A549 (cell line): ENCODE data around the gene PPP2R3B. TPM values are rescaled to one million over a fixed set of nuclear protein-coding genes. Genes with fewer than 3 reads are reported as not detected.
"Not testable (repeated sequence)": the region's sequence is repeated elsewhere in the genome, so short reads cannot be mapped to it uniquely, and the experiment has no call there.

Experiments used
- ATAC-seq, 2 experiments: fragments of 200-7000 bp in 1 of 2; fragments of >200 bp in 1 of 2; cut with Nextera tagmentation in 1 of 2; cut with Tn5 transposase in 1 of 2; 3 replicates each; pipeline versions ENCODE4 v1.8.0 to v1.9.1; 2018 to 2020; ENCODE audit warnings: mild to moderate bottlenecking in 1 of 2, moderate library complexity in 1 of 2
- CTCF ChIA-PET: fragments of 300-600 bp; sonication (Branson Sonifier 250); formaldehyde crosslinking; extraction: SDS; loops from one replicate; lab custom pipeline; 2021; ENCODE audit warnings: antibody characterized with exemption, inconsistent platforms; lab: Yijun Ruan, JAX
- POLR2A ChIA-PET: fragments of 350-600 bp; formaldehyde crosslinking; extraction: SDS; loops from one replicate; lab custom pipeline; 2021; ENCODE audit warnings: antibody characterized with exemption, inconsistent platforms; lab: Yijun Ruan, JAX
- DNase-seq, 2 experiments: peaks; one replicate each; pipeline versions ENCODE4 v3.0.0 to v3.0.0-alpha.2; 2011 to 2016; ENCODE audit warnings: low read depth in 1 of 2, low spot score in 1 of 2
- FAIRE-seq: peaks from 2 replicates; lab custom pipeline; 2011; peaks lifted over from hg19 to GRCh38; lab: Jason Lieb, UNC
- H3K27ac ChIP-seq, 2 experiments: fragments of >200 bp; sonication (Bioruptor Twin); formaldehyde crosslinking; 3 replicates each; pipeline ENCODE4 v1.5.1; 2016 to 2017
- H3K4me1 ChIP-seq: fragments of >200 bp; sonication (Bioruptor Twin); formaldehyde crosslinking; 3 replicates; pipeline ENCODE4 v1.6.1; 2016
- H3K4me2 ChIP-seq: fragments of >200 bp; sonication (Bioruptor Twin); formaldehyde crosslinking; 3 replicates; pipeline ENCODE4 v1.6.1; 2016
- H3K4me3 ChIP-seq: fragments of >200 bp; sonication (Bioruptor Twin); formaldehyde crosslinking; 3 replicates; pipeline ENCODE4 v1.5.1; 2016
- H3K9me3 ChIP-seq: fragments of >200 bp; sonication (Bioruptor Twin); formaldehyde crosslinking; 3 replicates; pipeline ENCODE4 v1.6.1; 2016
- CBX2 ChIP-seq: fragments of 200-600 bp; sonication (generic); IDR thresholded peaks from 2 replicates; pipeline ENCODE4 v1.6.1; 2016; ENCODE audit warnings: low read depth, mild to moderate bottlenecking, borderline replicate concordance
- ELK1 ChIP-seq: fragments of 150-350 bp; IDR thresholded peaks from 2 replicates; pipeline ENCODE4 v1.6.1; 2014; ENCODE audit warnings: low read depth, mild to moderate bottlenecking, low read length
- FOSB ChIP-seq: fragments of 250-450 bp; sonication (Bioruptor Pico); IDR thresholded peaks from 2 replicates; pipeline ENCODE4 v1.5.0; 2020; ENCODE audit warnings: mild to moderate bottlenecking, moderate library complexity
- FOSL2 ChIP-seq, 2 experiments: fragments of 450-650 bp in 1 of 2; fragments of >200 bp in 1 of 2; sonication (Bioruptor Twin) in 1 of 2; formaldehyde crosslinking; IDR thresholded peaks; 2 replicates each; pipeline versions ENCODE4 v1.5.0 to v1.6.1; 2016 to 2020; ENCODE audit warnings: mild to moderate bottlenecking in 1 of 2, moderate library complexity in 1 of 2
- FOXS1 ChIP-seq: fragments of 250-450 bp; sonication (Bioruptor Pico); IDR thresholded peaks from 2 replicates; pipeline ENCODE4 v1.5.0; 2020; ENCODE audit warnings: mild to moderate bottlenecking, moderate library complexity
- GATA3 ChIP-seq: IDR thresholded peaks from 2 replicates; pipeline ENCODE4 v1.6.1; 2012; ENCODE audit warnings: borderline replicate concordance
- HDAC2 ChIP-seq: fragments of 200-600 bp; sonication (generic); IDR thresholded peaks from 2 replicates; pipeline ENCODE4 v1.6.1; 2016
- HES2 ChIP-seq: fragments of >200 bp; sonication (Bioruptor Twin); formaldehyde crosslinking; IDR thresholded peaks from 2 replicates; pipeline ENCODE4 v1.6.1; 2016
- HEYL ChIP-seq: fragments of 250-450 bp; sonication (Bioruptor Pico); IDR thresholded peaks from 2 replicates; pipeline ENCODE4 v1.8.0; 2021; ENCODE audit warnings: mild to moderate bottlenecking, moderate library complexity
- HOXA7 ChIP-seq: fragments of 250-450 bp; sonication (Bioruptor Pico); IDR thresholded peaks from 2 replicates; pipeline ENCODE4 v1.5.0; 2020; ENCODE audit warnings: mild to moderate bottlenecking, moderate library complexity
- HOXB5 ChIP-seq: fragments of 250-450 bp; sonication (Bioruptor Pico); IDR thresholded peaks from 2 replicates; pipeline ENCODE4 v1.5.0; 2020; ENCODE audit warnings: mild to moderate bottlenecking, moderate library complexity
- MAX ChIP-seq: IDR thresholded peaks from 2 replicates; pipeline ENCODE4 v1.6.1; 2012
- MAZ ChIP-seq: fragments of 150-350 bp; IDR thresholded peaks from 2 replicates; pipeline ENCODE4 v1.6.1; 2014; ENCODE audit warnings: antibody characterized with exemption, low read depth, low read length, borderline replicate concordance
- MYC ChIP-seq: IDR thresholded peaks from 2 replicates; pipeline ENCODE4 v1.6.1; 2012; ENCODE audit warnings: mild to moderate bottlenecking, inconsistent platforms, low read length, improper control_type of control experiment, borderline replicate concordance
- NFE2L2 ChIP-seq: fragments of 150-350 bp; conservative IDR thresholded peaks from 2 replicates; pipeline ENCODE4 v1.6.1; 2014; ENCODE audit warnings: low read length
- NPAS2 ChIP-seq: fragments of 250-450 bp; sonication (Bioruptor Pico); IDR thresholded peaks from 2 replicates; pipeline ENCODE4 v1.8.0; 2022; ENCODE audit warnings: mild to moderate bottlenecking, moderate library complexity, borderline replicate concordance
- POLR2AphosphoS2 ChIP-seq: conservative IDR thresholded peaks from 2 replicates; pipeline ENCODE4 v1.6.1; 2012; ENCODE audit warnings: low read length, improper control_type of control experiment, inconsistent platforms
- RCOR1 ChIP-seq: fragments of 150-350 bp; IDR thresholded peaks from 2 replicates; pipeline ENCODE4 v1.6.1; 2014; ENCODE audit warnings: antibody characterized with exemption, low read length, low read depth
- ZC3H11A ChIP-seq: fragments of 450-650 bp; IDR thresholded peaks from 2 replicates; pipeline ENCODE4 v1.6.1; 2014; ENCODE audit warnings: antibody characterized with exemption, mild to moderate bottlenecking
- WGBS: methylation state at CpG from one replicate; pipeline ENCODE4 v1.1.6; 2017; ENCODE audit errors: missing lambda C conversion rate; 5-methylcytosine and 5-hydroxymethylcytosine counted together
- polyA plus RNA-seq, 4 experiments: library from polyadenylated mRNA; depleted of rRNA in 3 of 4; stranded (reverse); fragments of >200 nt; fragmentation: RNase III in 1 of 4; extraction: RNeasy Plus Mini Kit Qiagen cat#74134 plus additional on column Dnase treatment in 1 of 4; gene quantifications; 2 replicates in 3 of 4; 3 replicates in 1 of 4; pipeline ENCODE4 v1.2.3, GENCODE V29; 2011 to 2017
- TF ChIP-seq, protein P1 (sequence below): fragments of >200 bp; sonication (Bioruptor Twin); formaldehyde crosslinking; IDR thresholded peaks from 3 replicates; pipeline ENCODE4 v1.6.1; 2016
- TF ChIP-seq, protein P2 (sequence below): fragments of 250-450 bp; sonication (Bioruptor Pico); IDR thresholded peaks from 2 replicates; pipeline ENCODE4 v1.5.0; 2020; ENCODE audit warnings: low read depth, mild to moderate bottlenecking, moderate library complexity

Gene PPP2R3B
- polyA plus RNA-seq, 2 of the 4 experiments (the other 2 are of a cell fraction) = 12.6 to 29.6 TPM

DNA sequence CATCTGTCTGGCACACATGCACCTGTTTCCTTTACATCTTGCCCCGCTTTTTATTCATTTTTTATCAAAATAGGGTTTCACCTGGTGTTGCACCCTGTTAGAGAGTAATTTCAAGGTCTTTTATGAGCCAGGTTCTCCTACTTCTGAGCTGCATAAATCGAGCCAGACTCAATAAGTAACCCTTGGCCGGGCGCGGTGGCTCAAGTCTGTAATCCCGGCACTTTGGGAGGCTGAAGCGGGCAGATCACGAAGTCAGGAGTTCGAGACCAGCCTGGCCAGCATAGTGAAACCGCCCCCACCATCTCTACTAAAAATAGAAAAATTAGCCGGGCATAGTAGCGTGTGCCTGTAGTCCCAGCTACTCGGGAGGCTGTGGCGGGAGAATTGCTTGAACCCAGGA, 1.0 kb upstream of the PPP2R3B start:
- POLR2A ChIA-PET = no interaction called here
- no peak for TF ChIP-seq RCOR1

GRCh38 chrX:386239-386767, 404 bp downstream of the PPP2R3B start:
- FAIRE-seq = no peak
- Histone ChIP-seq H3K4me3 (peak overlapping the region; percentile 93), H3K9me3 (no peaks in the 10 kb centered on the region), H3K4me2 (peak overlapping the region; percentile 97), H3K27ac (peak overlapping the region; percentile 92 to 96), H3K4me1 (peaks cover 12% of the 10 kb centered on the region; the same call in 1 of the 3 replicates)
- ATAC-seq = peak in 1 of 2 experiments; percentile 51; a peak in 2 of 6 replicates
- ChIA-PET CTCF (no interaction called here), POLR2A (no interaction called here)
- no peak for DNase-seq
- TF ChIP-seq HOXB5 (CRISPR knock-in tag) (0 out of 2 replicates have a peak, but pooled peaks have one; percentile 31), NPAS2 (CRISPR knock-in tag) (no peak), GATA3 (no peak)
- 5% methylated on average over 11 of the region's 57 CpGs for WGBS

More for the DNA sequence above, 1.0 kb upstream of the PPP2R3B start:
- CTCF ChIA-PET = no interaction called here
- DNase-seq (no peak), ATAC-seq (no peak), FAIRE-seq (no peak)
- 62% methylated on average over 14 of the region's 14 CpGs for WGBS
- H3K9me3 ChIP-seq = no peaks in the 10 kb centered on the region
- H3K4me1 ChIP-seq = peaks cover 12% of the 10 kb centered on the region; the same call in 1 of the 3 replicates
- peak overlapping the region; percentile 73 for H3K4me2 ChIP-seq
- peak overlapping the region; percentile 67 to 96 for H3K27ac ChIP-seq
- peak overlapping the region; percentile 93 for H3K4me3 ChIP-seq

- peak overlapping the region; percentile 93 for H3K4me3 ChIP-seq
- 52% methylated on average over 12 of the region's 12 CpGs for WGBS
- FAIRE-seq, DNase-seq, CTCF ChIA-PET, H3K4me1 ChIP-seq, POLR2A ChIA-PET, H3K9me3 ChIP-seq, ATAC-seq: not testable (repeated sequence)
- 0 out of 2 replicates have a peak, but pooled peaks have one; percentile 18 for TF ChIP-seq MAX
- H3K4me2 ChIP-seq = peak overlapping the region; percentile 97
- H3K27ac ChIP-seq = peak overlapping the region; percentile 92 to 96; a peak in 5 of 6 replicates
Measured at GRCh38 chrX:385736-386135, 971 bp downstream of the PPP2R3B start.

GRCh38 chrX:384861-385260, 1.8 kb downstream of the PPP2R3B start:
- Histone ChIP-seq H3K9me3 (no peaks in the 10 kb centered on the region), H3K4me1 (peaks cover 7% of the 10 kb centered on the region; the same call in 1 of the 3 replicates), H3K4me2 (no peak overlapping the region), H3K27ac (no peak overlapping the region), H3K4me3 (no peak overlapping the region)
- DNase-seq (no peak), FAIRE-seq (no peak), ATAC-seq (no peak)
- POLR2A ChIA-PET = no interaction called here
- WGBS = 85% methylated on average over 9 of the region's 9 CpGs
- TF ChIP-seq ELK1 (no peak), POLR2AphosphoS2 (no peak), FOXS1 (CRISPR knock-in tag) (no peak), NPAS2 (CRISPR knock-in tag) (no peak), HEYL (no peak), RCOR1 (no peak), GATA3 (no peak), FOSL2 (IDR thresholded peaks at IDR 0.05) (no peak), FOSL2 (CRISPR knock-in tag; IDR thresholded peaks at IDR 0.05) (no peak), HES2 (no peak), CBX2 (no peak), MAX (no peak), HDAC2 (no peak), MYC (no peak), HOXA7 (no peak), MAZ (no peak), FOSB (CRISPR knock-in tag) (no peak), NFE2L2 (no peak), ZC3H11A (no peak)
- TF ChIP-seq, protein P1, sequence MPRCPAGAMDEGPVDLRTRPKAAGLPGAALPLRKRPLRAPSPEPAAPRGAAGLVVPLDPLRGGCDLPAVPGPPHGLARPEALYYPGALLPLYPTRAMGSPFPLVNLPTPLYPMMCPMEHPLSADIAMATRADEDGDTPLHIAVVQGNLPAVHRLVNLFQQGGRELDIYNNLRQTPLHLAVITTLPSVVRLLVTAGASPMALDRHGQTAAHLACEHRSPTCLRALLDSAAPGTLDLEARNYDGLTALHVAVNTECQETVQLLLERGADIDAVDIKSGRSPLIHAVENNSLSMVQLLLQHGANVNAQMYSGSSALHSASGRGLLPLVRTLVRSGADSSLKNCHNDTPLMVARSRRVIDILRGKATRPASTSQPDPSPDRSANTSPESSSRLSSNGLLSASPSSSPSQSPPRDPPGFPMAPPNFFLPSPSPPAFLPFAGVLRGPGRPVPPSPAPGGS = no peak
- TF ChIP-seq, protein P2, sequence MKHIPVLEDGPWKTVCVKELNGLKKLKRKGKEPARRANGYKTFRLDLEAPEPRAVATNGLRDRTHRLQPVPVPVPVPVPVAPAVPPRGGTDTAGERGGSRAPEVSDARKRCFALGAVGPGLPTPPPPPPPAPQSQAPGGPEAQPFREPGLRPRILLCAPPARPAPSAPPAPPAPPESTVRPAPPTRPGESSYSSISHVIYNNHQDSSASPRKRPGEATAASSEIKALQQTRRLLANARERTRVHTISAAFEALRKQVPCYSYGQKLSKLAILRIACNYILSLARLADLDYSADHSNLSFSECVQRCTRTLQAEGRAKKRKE (CRISPR knock-in tag) = no peak
- CTCF ChIA-PET = no interaction called here
